NCI-H2029 (cell line): Measurements from ENCODE around the gene PUM2.

Experiments used
- DNase-seq: peaks from one replicate; lab custom pipeline; 2025; lab: John Stamatoyannopoulos, UW

The PUM2 gene

DNA sequence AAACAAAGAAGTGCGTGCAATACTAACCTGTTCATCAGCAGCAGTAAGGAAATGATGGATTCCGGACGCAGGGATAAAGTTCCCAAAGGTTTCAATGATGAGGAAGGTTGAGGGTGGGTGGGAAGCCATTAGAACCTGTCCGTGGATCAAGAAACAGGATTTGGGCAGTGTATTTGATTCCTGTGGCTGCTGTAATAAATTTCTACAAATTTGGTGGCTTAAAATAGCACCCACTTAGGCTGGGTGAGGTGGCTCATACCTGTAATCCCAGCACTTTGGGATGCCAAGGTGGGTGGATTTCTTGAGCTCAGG is 120.6 kb downstream of the PUM2 start:
- DNase-seq: no peak

DNA sequence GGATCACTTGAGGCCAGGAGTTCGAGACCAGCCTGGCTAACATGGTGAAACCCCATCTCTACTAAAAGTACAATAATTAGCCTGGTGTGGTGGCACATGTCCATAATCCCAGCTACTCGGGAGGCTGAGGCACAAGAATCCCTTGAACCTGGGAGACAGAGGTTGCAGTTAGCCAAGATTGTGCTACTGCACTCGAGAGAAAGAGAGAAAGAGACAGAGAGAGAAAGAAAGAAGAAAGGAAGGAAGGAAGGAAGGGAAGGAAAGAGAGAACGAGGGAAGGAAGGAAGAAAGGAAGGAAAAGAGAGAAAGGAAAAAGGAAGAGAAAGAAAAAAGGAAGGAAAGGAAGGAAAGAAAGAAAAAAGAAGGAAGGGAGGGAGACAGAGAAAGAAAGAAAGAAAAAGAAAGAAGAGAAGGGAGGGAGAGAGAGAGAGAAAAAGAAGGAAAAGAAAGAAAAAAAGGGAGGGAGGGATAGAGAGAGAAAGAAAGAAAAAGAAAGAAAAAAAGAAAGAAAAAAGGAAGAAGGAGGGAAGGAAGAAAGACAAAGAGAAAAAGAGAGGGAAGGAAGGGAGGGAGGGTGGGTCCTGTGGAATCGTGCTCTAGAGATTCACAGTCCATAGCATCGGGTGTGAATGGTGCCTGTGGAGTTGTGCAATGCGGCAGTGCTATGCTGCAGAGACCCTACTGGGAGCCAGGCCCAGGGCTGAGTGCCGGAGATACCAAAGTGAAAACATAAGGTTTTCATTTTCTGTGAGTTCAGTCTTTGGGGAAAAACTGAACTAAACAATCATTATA is 121.1 kb downstream of the PUM2 start:
- DNase-seq: no peak

DNA sequence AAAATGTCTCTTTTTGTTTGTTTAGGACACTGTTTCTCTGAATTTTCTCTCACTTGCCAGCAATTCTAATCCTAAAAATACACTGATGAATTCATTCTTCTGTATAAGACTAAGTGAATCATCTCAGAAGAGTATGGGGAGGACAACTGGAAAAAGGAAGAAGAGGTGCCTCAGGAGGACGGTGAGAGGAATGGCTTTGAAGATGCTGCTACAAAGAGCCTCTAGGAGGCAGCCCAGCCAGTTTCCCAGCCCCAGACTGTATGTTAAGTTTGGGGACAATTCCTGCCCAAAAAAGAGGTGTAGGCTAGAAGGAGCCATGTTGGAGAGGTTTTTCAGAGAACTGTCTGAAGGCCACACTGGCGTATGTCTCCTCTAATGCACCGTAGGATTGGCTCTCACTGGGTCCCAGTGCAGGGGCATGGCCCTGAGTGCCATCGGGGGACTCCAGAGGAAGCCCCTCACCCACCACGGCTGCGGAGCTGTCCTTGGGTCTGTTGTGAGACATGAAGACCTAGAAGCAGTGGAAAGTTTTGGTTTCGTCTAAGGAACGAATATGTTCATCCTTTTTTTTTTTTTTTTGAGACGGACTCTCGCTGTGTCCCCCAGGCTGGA is 122.6 kb downstream of the PUM2 start:
- no peak for DNase-seq

DNA sequence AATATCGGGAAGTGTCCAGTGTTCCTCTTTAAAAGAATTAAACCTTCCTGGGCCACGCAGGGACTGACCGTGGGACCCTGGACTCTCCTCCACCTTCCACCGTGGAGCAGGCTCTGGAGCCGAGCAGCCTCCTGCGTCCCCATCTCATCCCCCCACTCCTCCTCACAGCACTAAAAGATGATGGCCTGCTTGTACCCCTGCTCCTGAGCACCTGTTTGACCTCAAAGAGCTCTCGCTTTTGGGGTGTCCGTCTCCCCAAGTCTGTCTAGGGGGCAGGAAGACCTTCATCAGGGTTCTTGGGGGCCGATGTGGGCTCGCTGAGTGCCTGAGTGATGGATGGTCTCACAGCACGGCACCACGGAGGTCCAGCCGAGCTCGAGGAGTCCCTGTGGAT is 124.5 kb downstream of the PUM2 start:
- DNase-seq: no peak

DNA sequence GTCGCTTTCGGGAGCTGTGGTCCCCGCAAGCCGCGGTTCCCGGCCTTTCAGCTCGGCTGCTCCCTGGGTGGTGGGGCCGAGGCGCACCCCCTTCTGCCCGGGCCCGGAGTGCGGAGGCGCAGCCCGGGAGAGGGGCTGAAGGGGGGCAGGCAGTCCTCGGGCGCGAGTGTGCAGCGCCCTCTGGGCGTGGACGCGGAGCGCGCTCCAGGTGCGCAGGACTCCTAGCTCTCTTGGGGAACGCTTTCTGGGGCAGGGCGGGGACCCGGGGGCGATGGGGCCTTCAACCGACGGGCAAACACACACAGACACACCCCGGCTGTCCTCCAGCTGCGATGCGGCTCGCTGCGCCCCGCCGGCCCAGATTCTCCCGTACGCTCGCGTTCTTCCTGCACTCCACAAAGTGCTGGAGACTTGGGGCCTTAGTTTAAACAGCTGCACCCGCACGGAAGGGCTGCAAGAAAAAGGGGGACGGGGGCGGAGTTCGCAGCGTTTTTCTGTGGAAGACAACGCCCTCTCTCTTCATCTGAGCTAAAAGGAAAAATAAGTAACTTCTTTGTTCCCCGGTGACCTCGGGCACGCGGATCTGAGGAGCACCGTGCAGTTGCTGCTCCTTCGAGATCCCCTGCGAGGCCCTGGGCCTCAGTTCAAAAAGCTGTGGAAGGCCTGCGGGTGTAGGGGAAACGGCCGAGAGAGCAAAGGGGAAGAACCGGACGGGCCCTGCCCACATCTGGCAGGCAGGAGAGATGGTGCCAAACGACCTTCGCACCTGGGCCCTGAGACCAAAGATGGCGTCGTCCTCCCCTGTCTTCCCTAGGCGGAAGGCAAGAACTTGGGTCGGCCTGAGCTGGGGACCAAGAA is 125.1 kb downstream of the PUM2 start:
- no peak for DNase-seq

DNA sequence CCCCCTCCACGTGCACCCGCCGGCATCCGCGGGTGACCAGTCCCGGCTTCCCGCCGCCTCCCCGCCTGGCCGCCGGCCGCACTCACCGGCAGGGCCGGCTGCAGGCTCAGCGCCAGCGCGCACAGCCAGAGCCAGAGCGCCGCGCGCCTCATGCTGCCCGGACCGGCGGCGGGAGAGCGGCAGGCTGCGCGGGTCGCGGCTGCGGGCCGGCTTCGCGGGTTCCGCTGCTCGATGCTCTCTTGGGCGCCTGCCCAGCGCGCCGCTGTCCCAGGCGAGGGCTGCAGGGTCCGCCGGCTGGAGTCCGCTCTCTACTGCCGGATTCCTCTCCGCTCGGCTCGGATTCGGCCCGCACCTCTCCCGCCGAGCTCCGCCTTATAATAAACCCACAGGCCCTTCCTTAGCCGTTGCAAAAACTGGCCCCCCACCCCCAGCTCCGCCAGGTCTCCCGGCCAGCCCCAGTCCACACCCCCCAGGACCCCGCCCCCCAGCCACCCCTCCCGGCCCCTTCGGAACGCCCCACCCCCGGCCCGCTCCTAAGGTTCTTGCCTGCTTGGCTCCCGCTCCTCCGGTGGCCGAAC is 125.8 kb downstream of the PUM2 start, which contains the start of gene SDC1:
Gene SDC1, minus strand, starts transcription at position 415 of the 578 bp plus-strand sequence. Its CDS starts 263 bp downstream, at position 152.
- peak; percentile 61 for DNase-seq

DNA sequence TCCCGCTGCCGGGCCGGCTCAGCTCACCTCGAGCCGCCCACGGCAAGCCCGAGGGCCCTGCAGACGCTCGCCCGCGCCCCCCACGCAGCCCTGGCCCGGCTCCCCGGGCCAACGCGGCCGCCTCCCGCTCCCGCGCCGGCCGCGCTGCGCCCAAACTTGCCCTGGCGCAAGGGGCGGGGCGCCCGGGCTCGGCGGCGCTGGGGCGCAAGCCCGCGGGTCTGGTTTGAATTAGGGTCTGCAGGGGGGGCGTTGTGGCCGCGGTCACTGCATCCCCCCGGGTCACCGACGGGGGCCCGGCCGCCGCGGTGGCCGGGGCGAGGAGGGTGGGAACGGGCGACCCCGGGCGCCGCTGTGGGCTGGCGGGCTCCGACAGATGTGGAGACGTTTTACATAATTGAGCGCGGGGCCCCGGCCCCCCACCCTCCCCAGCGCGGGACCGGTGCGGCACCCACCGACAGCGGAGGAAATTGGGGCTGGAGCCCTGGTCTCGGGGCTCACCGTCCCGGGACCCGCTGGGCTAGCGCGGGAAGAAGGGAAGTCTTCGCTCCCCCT is 126.4 kb downstream of the PUM2 start:
- DNase-seq: no peak

DNA sequence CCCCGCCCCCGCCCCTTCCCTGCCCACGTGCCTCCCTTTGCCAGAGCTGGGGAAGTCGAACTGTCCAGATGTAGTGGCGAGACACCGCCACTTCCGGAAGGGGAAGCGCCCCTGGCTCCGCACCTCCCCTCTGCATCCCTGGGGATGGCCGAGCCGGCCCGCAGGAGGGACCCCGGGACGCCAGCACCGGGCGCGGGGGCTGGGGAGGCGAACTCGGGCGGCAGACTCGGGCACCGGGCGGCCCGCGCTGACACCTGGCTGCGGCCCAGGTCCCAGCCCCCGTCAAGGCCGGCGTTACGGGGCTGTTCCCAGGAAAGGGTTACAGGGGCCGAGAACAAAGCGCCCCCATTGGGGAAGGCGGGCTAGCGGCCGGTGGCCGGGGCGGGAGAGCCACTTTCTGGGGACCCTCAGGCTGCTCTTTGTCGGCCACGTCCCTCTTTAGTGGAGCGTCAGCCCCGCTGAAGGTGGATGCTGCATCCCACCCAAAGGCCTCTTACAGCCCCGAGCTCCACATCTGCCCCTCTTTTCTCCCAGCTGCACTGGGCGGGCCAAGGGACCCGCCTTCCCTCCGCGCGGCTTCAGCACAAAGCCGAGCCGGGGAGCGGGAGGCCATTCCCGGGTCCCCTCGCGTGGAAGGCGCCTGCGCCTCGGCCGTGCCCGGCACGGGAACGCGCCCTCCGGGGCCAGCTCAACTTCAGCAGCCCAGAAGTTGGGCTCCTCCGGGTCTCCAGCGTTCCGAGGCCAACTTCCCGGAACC is 127.1 kb downstream of the PUM2 start:
- DNase-seq: peak; percentile 26

DNA sequence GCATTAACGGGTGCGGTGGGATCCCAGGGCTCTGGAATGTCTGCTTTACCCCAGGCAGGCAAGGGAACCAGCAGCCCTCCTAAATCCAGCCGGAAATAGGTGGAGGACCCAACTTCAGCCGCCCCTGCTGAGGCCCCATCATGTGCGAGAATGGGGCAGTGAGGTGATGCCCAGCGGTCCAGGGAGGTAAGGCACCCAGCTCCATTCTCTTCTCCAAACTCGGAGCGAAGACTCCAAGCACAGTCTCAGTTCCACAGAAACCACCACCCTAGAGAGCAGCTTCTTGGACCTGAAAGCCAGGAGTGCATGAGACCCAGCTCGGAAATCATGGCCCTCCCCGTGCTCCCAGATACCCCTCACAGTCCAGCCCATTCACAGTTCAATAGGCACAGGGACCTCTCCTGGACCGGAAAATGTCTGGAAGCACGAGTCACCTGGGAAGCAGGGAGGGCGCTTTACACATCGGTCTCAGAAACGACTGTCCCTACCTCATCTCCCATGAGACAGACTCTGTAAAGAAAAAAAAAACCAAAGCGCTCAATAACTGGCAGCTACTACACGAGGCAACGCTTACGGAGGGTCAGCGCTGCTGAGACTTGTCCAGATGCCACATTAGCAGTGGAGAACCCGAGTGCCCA is 127.8 kb downstream of the PUM2 start:
- no peak for DNase-seq

DNA sequence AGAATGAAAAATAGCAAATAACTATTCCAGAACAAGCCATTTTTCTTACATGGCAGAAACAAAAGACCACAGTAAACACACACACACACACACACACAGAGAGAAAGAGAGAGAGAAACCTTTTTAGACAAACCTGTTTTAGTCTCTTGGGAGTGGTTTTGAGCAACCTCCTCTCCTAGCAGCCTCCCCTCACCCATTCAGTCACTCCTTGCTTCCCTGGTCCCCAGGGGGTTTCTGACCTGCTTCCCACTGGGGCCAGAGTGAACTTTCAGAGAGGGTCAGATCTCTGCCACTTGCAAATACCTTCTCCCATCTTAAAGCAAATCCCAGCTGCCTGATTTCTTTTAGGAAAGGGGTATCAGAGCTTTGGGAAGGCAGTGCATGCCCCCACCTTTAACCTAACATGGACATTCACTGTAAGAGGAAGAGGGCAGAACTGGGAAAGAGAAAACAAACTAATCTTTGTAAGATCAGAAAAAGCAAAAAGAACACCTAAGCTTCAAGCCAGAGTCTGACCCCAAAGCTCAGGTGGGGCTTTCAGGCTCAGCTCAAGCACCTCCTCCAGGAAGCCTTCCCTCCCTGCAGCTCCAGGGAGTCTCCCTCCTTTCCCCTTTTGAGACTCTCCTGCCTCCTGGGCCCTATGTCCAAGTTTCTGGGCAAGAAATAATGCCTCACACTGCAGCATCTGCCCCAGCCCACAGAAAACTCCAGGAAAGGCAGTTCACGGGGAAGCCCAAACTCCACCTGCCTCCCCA is 128.5 kb downstream of the PUM2 start:
- no peak for DNase-seq

DNA sequence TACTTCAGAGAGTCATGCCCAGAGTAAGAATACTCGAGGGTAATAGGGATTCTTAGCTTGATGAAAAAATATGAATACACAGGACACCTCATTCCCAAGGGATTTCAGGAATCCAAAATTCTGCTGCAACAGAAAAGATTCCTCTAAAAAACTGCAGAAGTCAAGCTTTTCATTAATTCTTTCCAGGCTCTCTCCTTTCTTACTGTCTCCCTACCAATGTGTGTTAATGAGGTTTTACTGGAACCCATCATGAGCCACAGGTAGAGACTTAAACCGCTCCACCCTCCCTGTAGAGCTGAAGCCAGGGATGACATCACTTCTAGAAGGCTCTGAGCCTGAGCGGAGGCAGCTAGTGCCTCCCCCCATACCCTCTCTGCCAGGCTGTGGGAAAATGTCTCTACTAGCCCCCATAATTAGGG is 129.1 kb downstream of the PUM2 start:
- peak; percentile 12 for DNase-seq

DNA sequence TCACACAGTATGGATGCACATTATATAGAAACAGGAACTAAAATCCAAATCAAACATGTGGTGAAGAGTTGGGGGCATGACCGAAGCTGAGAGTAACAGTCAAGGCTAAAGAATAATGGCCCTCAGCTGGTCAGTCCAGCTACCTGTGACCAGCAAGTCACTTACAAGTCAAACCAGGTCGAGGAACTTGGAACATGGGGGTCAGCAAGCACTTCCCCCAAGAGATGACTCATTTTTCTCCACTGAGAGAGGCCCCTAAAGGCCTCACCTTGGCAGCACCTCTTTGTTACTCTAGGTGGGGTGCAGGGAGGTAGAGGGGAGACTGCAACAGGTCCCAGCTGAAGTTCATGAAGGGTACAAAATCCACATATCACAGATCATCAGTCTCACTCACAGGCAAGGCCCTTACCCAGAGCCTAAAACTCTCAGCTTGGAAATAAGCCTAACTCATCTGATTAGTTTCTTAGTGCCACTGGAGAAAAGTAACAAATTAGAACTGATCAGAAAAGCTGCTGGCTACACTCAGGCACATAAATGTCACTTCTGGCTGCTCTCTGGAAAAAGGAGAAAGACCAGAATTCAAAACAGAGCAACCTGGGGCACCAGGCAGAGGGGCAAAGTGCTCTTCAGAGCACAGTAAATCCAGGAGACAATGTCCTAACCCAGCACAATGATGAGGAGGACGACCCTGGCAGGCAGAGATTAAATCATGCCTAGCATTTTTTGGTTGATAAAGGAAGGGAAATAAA is 129.7 kb downstream of the PUM2 start:
- no peak for DNase-seq

DNA sequence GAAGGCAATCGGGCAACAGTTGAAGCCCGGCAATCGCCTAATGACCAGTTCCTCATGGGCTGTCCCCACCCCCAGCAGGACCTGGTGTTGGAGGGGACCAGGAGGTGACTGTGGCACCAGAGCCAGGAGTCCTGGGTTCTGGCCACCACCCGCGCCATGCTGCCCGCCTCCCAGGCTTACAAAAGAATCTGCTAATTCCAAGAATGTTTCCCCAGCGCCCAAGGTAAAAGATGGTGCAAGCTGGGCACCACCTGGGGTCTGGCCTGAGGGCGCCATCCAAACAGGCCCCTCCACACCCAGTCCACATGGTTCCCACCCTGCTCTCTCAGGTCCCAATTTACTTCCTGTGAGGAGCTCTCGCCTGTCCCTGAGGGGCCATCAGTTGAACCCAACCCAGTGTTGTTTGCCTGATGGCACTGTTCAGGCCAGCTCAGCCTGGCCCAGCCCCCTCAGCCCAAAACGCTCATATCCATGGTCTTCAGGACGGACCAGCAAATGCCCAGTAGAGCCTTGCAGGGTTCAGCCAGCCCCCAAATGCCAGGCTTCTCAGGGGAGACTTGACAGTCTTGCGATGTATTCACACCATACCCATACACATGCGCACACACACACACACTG is 130.8 kb downstream of the PUM2 start:
- DNase-seq: no peak

DNA sequence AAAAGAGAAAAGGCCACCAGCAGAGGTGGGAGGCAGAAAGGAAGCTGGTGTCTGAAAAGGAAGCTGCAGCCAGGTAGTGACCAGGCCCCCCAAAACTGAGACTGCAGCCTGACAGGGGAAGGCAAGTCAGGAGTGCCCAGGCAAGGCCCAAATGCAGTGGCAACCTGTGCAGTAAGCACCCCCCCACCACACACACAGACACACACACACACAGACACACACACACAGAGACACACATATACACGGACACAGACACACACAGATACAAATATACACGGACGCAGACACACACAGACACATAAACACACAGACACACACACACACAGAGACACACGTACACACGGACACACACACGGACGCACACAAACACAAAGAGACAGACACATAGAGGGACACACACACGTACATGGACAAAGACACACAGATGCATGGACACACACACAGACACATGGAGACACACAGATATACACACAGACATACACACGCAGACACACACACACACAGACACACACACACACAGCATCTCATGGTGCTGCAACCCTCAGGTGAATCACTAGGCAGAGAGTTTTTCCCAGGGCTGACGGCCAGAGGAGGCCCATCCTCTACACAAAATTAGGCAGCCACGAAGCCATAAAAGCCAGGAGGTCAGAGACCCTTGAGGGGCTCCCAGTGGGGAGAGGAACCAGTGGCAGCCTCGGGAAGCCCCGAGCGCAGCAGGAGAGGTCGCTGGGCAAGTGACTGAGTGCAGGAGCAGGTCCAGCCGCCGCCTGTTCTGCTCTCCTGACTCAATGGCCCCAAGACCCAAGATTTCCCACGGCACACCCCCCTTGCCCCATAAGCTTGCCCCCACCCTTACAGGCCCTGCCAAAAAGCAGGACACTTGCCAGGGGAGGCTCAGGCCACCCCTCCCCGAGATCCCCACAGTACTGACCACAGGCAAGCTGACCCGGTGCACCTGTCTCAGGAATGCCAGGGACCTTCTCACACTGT is 132.0 kb downstream of the PUM2 start:
- no peak for DNase-seq

DNA sequence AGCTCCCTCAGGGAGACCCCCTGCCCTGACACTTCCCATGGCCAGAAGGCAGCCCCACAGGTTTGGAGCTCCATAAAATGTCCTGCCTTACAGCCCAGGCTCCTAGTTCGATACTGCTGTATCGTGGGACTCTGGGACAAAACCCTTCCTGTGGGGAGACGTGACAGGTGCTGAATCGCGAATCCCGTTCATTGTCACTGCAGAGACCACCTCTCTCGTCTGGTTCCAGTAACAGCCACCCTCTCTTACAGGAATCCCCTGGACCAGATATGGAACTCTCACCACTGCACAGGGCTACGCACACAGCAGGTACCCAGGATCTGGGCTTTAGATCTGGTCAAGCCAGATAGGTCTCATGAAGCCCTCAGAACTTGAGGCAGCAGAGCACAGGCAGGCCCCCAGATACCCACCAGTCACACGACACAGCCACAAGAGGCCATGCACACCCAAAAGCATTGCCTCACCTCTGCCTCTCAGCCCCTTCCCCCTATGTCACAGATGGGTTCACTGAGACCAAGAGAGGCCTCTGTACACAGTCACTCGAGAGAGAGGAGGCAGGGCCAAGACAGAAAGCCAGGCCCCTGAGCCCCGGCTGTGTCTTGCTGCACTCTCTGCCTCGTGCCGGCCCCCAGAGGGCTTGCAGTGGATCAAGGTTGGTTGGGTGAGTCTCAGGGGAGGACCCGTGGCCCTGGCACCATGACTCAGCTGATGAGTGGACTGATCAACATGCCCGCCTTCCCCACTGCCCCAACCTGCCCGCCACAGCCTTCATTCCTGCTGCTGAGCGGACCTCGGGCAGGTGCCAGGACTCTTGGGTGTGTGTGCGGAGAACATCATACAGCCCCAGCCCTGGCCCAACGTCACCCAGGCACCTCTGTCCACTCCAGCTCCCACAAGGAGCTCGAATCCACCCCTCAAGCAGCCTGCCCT is 133.3 kb downstream of the PUM2 start:
- no peak for DNase-seq

DNA sequence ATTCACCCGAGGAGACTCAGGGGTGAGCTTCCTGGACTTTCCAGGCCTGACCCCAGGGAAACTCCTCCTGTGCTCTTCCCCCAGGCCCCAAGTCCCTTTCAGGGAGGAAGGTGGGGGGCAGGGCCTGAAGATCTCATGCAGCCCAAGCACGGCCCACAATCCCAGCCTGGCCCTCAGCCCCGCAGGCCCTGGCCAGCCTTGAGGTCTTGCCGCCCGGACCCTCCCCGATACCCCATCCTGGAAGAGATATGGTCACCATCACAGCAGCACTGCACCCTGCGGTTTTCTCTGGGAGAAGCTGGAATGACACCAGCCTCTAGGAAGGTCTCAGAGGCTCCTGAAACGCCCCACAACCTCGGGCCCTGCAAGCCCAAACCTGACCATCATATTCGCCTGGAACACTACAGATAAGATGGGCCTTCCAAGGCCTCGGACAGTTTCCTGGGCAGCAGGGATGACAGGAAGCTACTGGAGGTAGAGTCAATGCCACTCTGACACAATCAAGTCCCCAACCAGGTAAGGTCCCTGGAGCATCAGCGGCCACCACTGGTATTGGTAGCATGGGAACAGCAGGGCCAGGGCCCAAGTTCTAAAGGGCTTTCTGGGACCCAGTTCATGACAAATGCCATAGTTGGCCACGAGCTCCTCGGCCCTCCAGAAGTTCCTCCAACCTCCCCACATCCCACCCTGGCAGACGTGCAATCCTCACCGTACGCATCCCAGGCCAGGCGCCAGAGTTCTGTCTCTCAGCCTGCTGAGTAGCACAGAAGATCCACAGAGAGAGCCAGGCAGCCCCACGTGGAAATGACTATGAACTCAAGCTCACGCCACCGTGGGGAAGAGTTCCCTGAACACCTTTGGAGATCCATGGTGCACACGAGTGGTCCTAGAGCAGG is 134.3 kb downstream of the PUM2 start:
- DNase-seq: no peak
